NCI-H1105 treated with DMSO at 0.1 percent for 48 hours (cell line): ENCODE data around the gene ULK1.

Source experiments
- DNase-seq: peaks from one replicate; lab custom pipeline; 2025; lab: John Stamatoyannopoulos, UW

Gene ULK1

GRCh38 chr12:131908092-131909080, 14.0 kb downstream of the ULK1 start:
- no peak for DNase-seq

GRCh38 chr12:131909081-131909751, 14.8 kb downstream of the ULK1 start:
- no peak for DNase-seq

GRCh38 chr12:131909752-131910219, 15.4 kb downstream of the ULK1 start:
- DNase-seq: no peak

- DNase-seq: no peak
Measured at GRCh38 chr12:131910302-131911027, 16.0 kb downstream of the ULK1 start.

GRCh38 chr12:131911028-131911650, 16.7 kb downstream of the ULK1 start:
- no peak for DNase-seq

- DNase-seq: no peak
Measured at GRCh38 chr12:131911851-131912477, 17.5 kb downstream of the ULK1 start.

GRCh38 chr12:131912518-131913274, 18.3 kb downstream of the ULK1 start:
- no peak for DNase-seq

GRCh38 chr12:131913666-131914065, 19.2 kb downstream of the ULK1 start:
- no peak for DNase-seq

- no peak for DNase-seq
Measured at GRCh38 chr12:131914179-131914702, 19.8 kb downstream of the ULK1 start.

- DNase-seq: no peak
Measured at GRCh38 chr12:131915000-131915689, 20.7 kb downstream of the ULK1 start.

GRCh38 chr12:131915823-131916222, 21.4 kb downstream of the ULK1 start:
- no peak for DNase-seq

GRCh38 chr12:131916306-131917138, 22.1 kb downstream of the ULK1 start:
- no peak for DNase-seq

GRCh38 chr12:131917139-131917710, 22.8 kb downstream of the ULK1 start:
- DNase-seq: no peak

GRCh38 chr12:131917711-131918306, 23.4 kb downstream of the ULK1 start:
- DNase-seq: no peak

GRCh38 chr12:131918311-131919050, 24.1 kb downstream of the ULK1 start:
- DNase-seq: no peak

GRCh38 chr12:131919051-131919347, 24.6 kb downstream of the ULK1 start:
- DNase-seq: no peak

GRCh38 chr12:131919366-131920156, 25.1 kb downstream of the ULK1 start:
- no peak for DNase-seq
